Lung (tissue), 12 donors: ENCODE results near the gene ATP11A. TPM values are rescaled to one million over a fixed set of nuclear protein-coding genes. Genes with fewer than 3 reads are reported as not detected.
A peak's percentile ranks its signal among the peaks of the same experiment; 100 is the strongest.
"Not testable (repeated sequence)": the region's sequence is repeated elsewhere in the genome, so short reads cannot be mapped to it uniquely, and the experiment has no call there.

ENCODE experiments used
- ATAC-seq: fragments of 200-7000 bp; cut with Tn5 transposase; one replicate; pipeline ENCODE4 v1.9.1; 2020; ENCODE audit warnings: moderate number of reproducible peaks; ENCODE audit not compliant: insufficient read depth, low FRiP score
- DNase-seq, 3 donors: peaks; one replicate each; pipeline ENCODE4 v3.0.0-alpha.2; 2013 to 2017
- H3K27ac ChIP-seq, 2 donors: one replicate each; pipeline ENCODE4 v1.5.1; 2013; ENCODE audit warnings: mild to moderate bottlenecking in 2 of 2, moderate library complexity in 2 of 2, control low read depth in 1 of 2, inconsistent platforms in 1 of 2, low read depth in 1 of 2, low read length in 1 of 2
- H3K27me3 ChIP-seq, 3 donors: one replicate each; pipeline ENCODE4 v1.5.1; 2013; ENCODE audit warnings: low read length in 2 of 3; ENCODE audit not compliant: control insufficient read depth in 3 of 3, insufficient read depth in 3 of 3
- H3K36me3 ChIP-seq, 4 donors: one replicate each; pipeline ENCODE4 v1.5.1; 2013; ENCODE audit warnings: low read length in 4 of 4, mild to moderate bottlenecking in 1 of 4, moderate library complexity in 1 of 4; ENCODE audit not compliant: control insufficient read depth in 4 of 4, insufficient read depth in 4 of 4
- H3K4me1 ChIP-seq, 5 donors: one replicate each; pipeline ENCODE4 v1.5.1; 2013; ENCODE audit warnings: low read length in 5 of 5, mild to moderate bottlenecking in 2 of 5, moderate library complexity in 1 of 5; ENCODE audit not compliant: control insufficient read depth in 5 of 5, insufficient read depth in 5 of 5
- H3K4me3 ChIP-seq: one replicate; pipeline ENCODE4 v1.5.1; 2013; ENCODE audit warnings: mild to moderate bottlenecking, control low read depth, moderate library complexity
- H3K9ac ChIP-seq, 2 donors: one replicate each; pipeline ENCODE4 v1.5.1; 2013; ENCODE audit warnings: low read length in 2 of 2, control low read depth in 1 of 2; ENCODE audit not compliant: insufficient read depth in 1 of 2
- H3K9me3 ChIP-seq, 4 donors: one replicate each; pipeline ENCODE4 v1.5.1; 2013; ENCODE audit warnings: low read length in 3 of 4, mild to moderate bottlenecking in 1 of 4, moderate library complexity in 1 of 4; ENCODE audit not compliant: control insufficient read depth in 4 of 4, insufficient read depth in 3 of 4
- CTCF ChIP-seq: IDR thresholded peaks from 2 replicates; pipeline ENCODE4 v1.5.1; 2012; ENCODE audit warnings: mild to moderate bottlenecking; ENCODE audit errors: control extremely low read depth, extremely low read depth
- WGBS, 2 donors: extraction: QIAGEN DNeasy Blood & Tissue Kit; methylation state at CpG; one replicate each; pipeline ENCODE4 v1.1.7; 2013; 5-methylcytosine and 5-hydroxymethylcytosine counted together
- polyA plus RNA-seq, 2 donors: library from polyadenylated mRNA; stranded (reverse); fragments of 200-250 nt; gene quantifications; one replicate each; pipeline ENCODE4 v1.2.1, GENCODE V29; 2013
- total RNA-seq, 2 donors: library from RNA; depleted of rRNA in 1 of 2; stranded (reverse); fragments of >200 nt in 1 of 2; gene quantifications; one replicate each; pipeline ENCODE4 v1.2.1, GENCODE V29; 2014 to 2021
- donor health status: control.
- donor health status: control.
- donor health status: Bipolar disorder and iron deficiency.
- donor health status: healthy.
- donor health status: DM: yes; HTN: yes; CAD: no.

Gene ATP11A
- total and polyA plus RNA-seq, 4 donors: 46.3 to 317 (median 162) TPM

DNA sequence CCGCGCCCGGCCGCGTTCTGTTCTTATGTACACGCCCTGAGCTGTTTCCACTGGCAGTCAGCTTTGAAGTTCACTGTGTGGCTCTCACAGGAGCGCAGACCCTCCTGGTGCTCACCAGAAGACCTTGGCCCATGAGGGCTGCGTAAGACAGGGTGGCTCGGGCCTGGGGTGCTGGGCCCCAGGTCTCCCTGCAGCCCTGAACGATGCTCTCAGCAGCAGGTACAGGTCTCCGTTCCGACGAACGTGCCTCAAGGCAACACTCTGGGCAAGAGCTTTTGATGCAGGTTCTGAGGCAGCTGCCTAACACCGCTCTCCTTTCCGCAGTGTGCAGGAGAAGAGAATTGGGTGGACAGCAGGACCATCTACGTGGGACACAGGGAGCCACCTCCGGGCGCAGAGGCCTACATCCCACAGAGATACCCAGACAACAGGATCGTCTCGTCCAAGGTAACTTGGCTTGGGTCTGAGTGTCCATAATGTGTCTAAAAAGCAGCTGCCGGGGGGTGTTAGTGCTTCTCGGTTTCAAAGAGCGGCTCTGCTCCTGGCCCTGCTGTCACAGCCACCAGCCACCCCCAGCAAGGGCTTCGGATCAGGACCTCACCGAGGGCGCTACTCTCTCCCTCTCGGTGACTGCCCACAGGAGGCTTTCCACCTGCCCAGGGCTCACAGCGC lies 95.1 kb downstream of the ATP11A start:
- Histone ChIP-seq H3K27me3 (no peaks in the 10 kb centered on the region), H3K4me1 (peaks cover 8 to 43% (median 10%) of the 10 kb centered on the region in 5 donors), H3K36me3 (peaks cover 0 to 19% (median under 1%) of the 10 kb centered on the region in 4 donors), H3K9ac (no peak overlapping the region), H3K4me3 (no peak overlapping the region), H3K9me3 (no peaks in the 10 kb centered on the region), H3K27ac (peak overlapping the region in 1 of 2 donors; percentile 81)
- 91 to 97% methylated on average over 29 of the region's 29 CpGs for WGBS, 2 donors
- ATAC-seq: no peak
- no peak for TF ChIP-seq CTCF
- peak in 1 of 3 donors; percentile 11 for DNase-seq

DNA sequence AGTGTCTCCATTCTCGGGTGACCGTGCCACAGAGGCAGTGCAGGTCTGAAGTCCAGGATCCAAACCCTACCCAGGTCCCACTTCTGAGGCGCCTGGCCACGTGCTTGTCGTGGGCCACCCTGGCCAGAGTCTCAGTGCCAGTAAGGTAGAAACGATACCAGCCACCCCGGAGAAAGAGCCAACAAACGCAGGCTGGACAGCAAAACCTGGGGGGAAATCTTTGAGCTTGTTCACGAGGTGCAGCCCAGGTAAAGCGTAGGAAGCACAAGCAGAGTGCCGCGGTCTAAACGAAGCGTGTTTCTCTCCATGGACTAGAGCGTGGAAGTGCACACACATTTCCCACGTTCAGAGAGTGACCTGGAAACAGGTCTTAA lies 95.6 kb downstream of the ATP11A start:
- 94 to 96% methylated on average over 16 of the region's 16 CpGs for WGBS, 2 donors
- no peak overlapping the region for H3K9ac ChIP-seq
- TF ChIP-seq CTCF: no peak
- H3K27me3 ChIP-seq: no peaks in the 10 kb centered on the region
- DNase-seq (no peak), ATAC-seq (no peak)
- peak overlapping the region in 1 of 2 donors; percentile 81 for H3K27ac ChIP-seq
- no peaks in the 10 kb centered on the region for H3K9me3 ChIP-seq
- no peak overlapping the region for H3K4me3 ChIP-seq
- H3K36me3 ChIP-seq: peaks cover 0 to 19% (median under 1%) of the 10 kb centered on the region in 4 donors
- peaks cover 8 to 38% (median 10%) of the 10 kb centered on the region in 5 donors for H3K4me1 ChIP-seq

DNA sequence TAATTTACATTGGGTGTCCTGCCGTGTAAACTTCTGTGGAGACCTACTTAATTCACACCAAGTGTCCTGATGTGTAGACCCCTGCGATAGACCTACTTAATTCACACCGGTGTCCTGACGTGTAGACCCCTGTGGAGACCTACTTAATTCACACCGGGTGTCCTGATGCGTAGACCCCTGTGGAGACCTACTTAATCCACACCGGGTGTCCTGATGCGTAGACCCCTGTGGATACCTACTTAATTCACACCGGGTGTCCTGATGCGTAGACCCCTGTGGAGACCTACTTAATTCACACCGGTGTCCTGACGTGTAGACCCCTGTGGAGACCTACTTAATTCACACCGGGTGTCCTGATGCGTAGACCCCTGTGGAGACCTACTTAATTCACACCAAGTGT lies 97.0 kb downstream of the ATP11A start:
- H3K4me3 ChIP-seq, H3K9me3 ChIP-seq, H3K9ac ChIP-seq, DNase-seq, H3K27ac ChIP-seq, ATAC-seq, H3K27me3 ChIP-seq: not testable (repeated sequence)
- Histone ChIP-seq H3K36me3 (peaks cover 0 to 24% (median under 1%) of the 10 kb centered on the region in 4 donors), H3K4me1 (peaks cover 8 to 28% (median 9%) of the 10 kb centered on the region in 5 donors)
- WGBS, 2 donors: 97 to 99% methylated on average over 14 of the region's 14 CpGs

DNA sequence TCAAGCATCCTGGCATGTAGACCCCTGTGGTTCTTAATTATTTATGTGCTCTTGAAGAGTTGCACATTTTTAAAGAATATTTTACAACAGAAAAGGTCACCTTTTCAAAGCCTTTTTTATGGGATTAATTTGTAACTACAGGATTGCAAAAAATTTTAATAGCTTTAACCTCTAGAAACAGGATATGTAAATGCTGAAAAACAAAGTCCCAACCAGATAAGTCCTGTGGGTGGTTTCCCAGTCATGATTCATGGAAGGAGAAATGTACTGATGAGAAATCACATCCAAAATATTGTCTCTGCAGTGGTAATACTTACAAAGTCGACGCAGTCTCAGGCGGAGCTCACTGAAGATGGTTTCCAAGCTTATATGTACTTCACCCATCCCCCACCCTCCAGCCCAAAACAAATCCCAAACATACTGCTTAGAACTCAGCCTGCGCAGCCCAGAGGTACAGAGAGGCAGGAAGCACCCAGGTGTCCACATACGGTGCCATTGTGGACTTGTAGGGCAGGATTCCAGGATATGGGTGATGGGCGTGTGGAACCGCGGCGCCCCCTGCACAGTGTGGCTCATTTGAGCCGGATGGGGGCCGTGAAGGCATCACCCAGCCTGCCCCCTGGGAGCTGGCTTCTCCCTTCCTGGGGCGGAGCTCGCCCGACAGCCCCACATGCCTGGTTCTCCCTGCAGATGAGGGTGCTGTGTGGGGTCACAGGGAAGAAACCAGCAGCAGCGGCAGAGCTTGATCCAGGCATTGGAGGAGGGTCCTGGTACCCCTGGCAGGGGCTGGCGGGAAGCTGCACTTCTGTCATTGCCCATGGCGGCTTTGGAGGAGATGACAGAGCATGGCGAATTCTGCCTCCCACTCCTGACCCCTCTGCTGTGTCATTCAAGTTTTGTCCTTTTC lies 101.2 kb downstream of the ATP11A start:
- 72 to 92% methylated on average over 18 of the region's 18 CpGs for WGBS, 2 donors
- ATAC-seq (no peak), DNase-seq (no peak)
- Histone ChIP-seq H3K27ac (peak overlapping the region in 1 of 2 donors; percentile 92), H3K9ac (peak overlapping the region in 1 of 2 donors; percentile 25), H3K4me3 (no peak overlapping the region), H3K27me3 (no peaks in the 10 kb centered on the region), H3K36me3 (peaks cover 0 to 17% (median under 1%) of the 10 kb centered on the region in 4 donors), H3K4me1 (peaks cover 0 to 20% (median 5%) of the 10 kb centered on the region in 5 donors), H3K9me3 (no peaks in the 10 kb centered on the region)
- no peak for TF ChIP-seq CTCF
